Activated CD8-positive, alpha-beta memory T cell treated with anti-CD3 and anti-CD28 coated beads, Interleukin-2, amount 50 U/mL, for 1 hour (primary cell): ENCODE data around the gene TM4SF4.

Experiments used
- DNase-seq: peaks from one replicate; pipeline ENCODE4 v3.0.0-alpha.2; 2020; ENCODE audit errors: extremely low read depth

The TM4SF4 gene

GRCh38 chr3:149481491-149481890 is 7.0 kb downstream of the TM4SF4 start:
- DNase-seq = no peak

DNA sequence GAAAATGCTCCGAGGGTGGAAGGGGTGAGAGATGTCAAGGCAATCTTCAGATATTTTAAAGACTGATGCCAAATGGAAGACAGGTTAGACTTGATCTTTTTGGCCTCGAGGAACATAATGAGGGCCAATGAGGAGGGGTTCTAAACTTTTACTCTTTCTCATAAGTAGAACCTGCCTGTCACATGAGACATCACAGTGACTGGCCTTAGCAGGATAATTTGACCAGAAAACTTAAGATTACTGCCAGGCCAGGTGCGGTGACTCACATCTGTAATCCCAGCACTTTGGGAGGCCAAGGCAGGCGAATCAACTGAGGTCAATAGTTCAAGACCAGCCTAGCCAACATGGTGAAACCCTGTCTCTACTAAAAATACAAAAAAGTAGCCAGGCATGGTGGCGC is 12.2 kb downstream of the TM4SF4 start:
- DNase-seq = no peak

GRCh38 chr3:149487598-149488197 is 13.2 kb downstream of the TM4SF4 start:
- no peak for DNase-seq

DNA sequence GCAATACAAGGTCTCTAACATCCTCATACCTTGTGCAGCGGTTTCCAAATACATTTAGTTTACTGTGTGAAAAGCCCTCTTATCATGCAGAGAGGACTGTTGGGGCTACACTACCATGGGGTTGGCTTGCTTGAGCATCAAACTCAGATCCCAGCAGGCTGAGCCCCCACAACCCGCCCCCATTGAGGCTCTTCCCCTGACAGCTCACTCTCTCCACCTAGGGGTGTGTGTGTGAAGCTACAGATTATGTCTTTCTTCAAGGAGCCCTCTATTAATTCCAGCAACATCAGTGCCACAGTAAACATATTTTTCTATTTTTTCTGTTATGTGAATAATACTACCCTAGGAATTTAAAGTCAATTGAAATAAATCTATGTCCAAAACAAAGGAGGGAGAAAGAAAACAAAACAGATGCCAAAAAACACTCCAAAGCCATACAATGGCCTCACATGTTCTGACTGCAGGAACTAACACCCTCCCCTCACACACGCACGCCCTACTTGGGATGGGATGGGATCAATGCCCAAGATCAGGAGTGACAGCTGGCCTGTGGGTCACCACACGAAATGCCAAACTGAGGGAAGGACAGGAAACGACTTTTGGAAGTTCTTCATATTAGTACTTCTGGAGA is 14.7 kb downstream of the TM4SF4 start:
- no peak for DNase-seq

GRCh38 chr3:149490260-149490971 is 15.9 kb downstream of the TM4SF4 start:
- DNase-seq = no peak

- no peak for DNase-seq
Observed at GRCh38 chr3:149493315-149494021, 19.0 kb downstream of the TM4SF4 start.

- DNase-seq = no peak
Observed at GRCh38 chr3:149494022-149494758, 19.7 kb downstream of the TM4SF4 start.

GRCh38 chr3:149494759-149495580 is 20.5 kb downstream of the TM4SF4 start:
- no peak for DNase-seq

DNA sequence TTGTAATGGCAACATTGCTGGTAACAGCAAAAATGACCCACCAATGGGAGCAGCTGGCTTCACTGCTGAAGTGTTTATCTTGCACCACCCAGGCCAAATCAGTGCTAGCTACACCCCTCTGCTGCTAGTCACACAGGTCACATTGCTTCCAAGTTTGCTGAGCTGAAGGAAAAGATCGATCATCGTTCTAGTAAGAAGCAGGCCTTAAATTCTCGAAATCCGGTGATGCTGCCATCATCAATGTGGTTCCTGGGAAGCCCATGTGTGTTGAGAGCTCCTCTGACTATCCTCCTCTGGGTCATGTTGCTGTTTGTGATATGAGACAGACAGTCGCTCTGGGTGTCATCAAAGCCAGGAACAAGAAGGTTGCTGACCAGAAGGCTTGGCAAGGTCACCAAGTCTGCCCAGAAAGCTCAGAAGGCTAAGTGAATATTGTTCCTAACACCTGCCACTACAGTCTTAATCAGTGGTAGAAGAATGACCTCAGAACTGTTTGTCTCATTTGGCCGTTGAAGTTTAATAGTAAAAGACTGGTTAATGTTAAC is 21.2 kb downstream of the TM4SF4 start:
- DNase-seq = no peak

GRCh38 chr3:149496891-149497290 is 22.4 kb downstream of the TM4SF4 start:
- DNase-seq = no peak

GRCh38 chr3:149497966-149498670 is 23.6 kb downstream of the TM4SF4 start:
- no peak for DNase-seq

GRCh38 chr3:149501524-149501923 is 27.0 kb downstream of the TM4SF4 start:
- no peak for DNase-seq

- no peak for DNase-seq
Observed at GRCh38 chr3:149502438-149502837, 27.9 kb downstream of the TM4SF4 start.

- DNase-seq = no peak
Observed at GRCh38 chr3:149506540-149506939, 32.0 kb downstream of the TM4SF4 start.

DNA sequence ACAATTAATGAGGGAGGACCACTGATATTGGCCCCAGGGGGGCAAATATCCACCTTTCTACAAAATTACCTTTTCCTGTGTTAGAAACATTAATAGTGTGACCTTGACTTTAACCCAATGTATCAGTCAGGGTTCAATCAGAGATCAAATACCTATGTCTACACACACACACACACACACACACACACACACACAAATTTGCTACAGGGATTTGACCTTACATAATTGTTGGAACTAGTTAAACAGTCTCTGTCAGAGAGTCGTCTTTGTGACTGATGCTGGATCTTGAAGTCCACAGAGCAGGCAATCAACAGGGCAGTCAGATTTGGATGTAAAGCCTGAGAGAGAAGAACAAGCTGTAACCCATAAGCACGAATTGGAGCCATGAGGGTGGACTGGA is 32.5 kb downstream of the TM4SF4 start:
- no peak for DNase-seq

GRCh38 chr3:149507491-149508324 is 33.2 kb downstream of the TM4SF4 start:
- DNase-seq = no peak

GRCh38 chr3:149509526-149509925 is 35.0 kb downstream of the TM4SF4 start:
- no peak for DNase-seq

- DNase-seq = no peak
Observed at GRCh38 chr3:149510480-149510879, 36.0 kb downstream of the TM4SF4 start.

- DNase-seq = no peak
Observed at GRCh38 chr3:149511040-149511626, 36.6 kb downstream of the TM4SF4 start.
